ENCODE results near the gene SSC5D. TPM values are rescaled to one million over a fixed set of nuclear protein-coding genes. Genes with fewer than 3 reads are reported as not detected.

Gene SSC5D
- total RNA-seq, 1 donor from 2014 or later: 0.33 TPM

DNA sequence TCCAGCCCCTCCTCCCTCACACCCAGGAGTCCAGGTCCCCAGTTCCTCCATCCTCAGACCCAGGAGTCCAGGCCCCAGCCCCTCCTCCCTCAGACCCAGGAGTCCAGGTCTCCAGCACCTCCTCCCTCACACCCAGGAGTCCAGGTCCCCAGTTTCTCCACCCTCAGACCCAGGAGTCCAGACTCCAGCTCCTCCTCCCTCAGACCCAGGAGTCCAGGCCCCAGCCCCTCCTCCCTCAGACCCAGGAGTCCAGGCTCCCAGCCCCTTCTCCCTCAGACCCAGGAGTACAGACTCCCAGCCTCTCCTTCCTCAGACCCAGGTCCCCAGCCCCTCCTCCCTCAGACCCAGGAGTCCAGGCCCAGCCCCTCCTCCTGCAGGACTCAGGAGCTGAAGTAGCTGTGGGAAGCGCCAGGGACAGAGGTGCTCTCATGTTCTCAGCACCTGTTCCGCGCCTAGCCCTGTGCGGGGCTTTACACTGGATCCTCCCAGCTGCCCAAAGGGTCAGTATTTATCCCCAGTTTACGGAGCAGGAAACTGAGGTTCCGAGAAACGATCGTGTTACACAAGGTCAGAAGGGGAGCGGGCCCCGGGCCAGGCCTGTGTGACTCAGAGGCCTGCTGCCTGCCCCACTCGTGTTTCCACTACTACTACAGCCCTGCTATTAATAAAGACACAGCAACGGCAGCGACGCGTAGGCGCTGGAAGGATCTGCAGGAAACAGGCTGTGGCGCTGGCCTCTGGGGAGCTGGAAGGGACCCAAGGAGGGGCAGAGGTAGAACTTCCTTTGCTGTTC lies 58.8 kb downstream of the SSC5D start:
- no peak for DNase-seq (ENCODE audit: low read depth)
- TF ChIP-seq, protein P1, sequence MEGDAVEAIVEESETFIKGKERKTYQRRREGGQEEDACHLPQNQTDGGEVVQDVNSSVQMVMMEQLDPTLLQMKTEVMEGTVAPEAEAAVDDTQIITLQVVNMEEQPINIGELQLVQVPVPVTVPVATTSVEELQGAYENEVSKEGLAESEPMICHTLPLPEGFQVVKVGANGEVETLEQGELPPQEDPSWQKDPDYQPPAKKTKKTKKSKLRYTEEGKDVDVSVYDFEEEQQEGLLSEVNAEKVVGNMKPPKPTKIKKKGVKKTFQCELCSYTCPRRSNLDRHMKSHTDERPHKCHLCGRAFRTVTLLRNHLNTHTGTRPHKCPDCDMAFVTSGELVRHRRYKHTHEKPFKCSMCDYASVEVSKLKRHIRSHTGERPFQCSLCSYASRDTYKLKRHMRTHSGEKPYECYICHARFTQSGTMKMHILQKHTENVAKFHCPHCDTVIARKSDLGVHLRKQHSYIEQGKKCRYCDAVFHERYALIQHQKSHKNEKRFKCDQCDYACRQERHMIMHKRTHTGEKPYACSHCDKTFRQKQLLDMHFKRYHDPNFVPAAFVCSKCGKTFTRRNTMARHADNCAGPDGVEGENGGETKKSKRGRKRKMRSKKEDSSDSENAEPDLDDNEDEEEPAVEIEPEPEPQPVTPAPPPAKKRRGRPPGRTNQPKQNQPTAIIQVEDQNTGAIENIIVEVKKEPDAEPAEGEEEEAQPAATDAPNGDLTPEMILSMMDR (IDR thresholded peaks at IDR 0.05; ENCODE audit: insufficient read depth, low read length, poor library complexity, severe bottlenecking): no peak
- Histone ChIP-seq H3K27me3 (ENCODE audit: control insufficient read depth, insufficient read depth, low read length) (no peaks in the 10 kb centered on the region), H3K4me3 (ENCODE audit: low read depth, low read length) (no peak overlapping the region), H3K36me3 (ENCODE audit: control insufficient read depth, insufficient read depth, low read length) (no peaks in the 10 kb centered on the region)

DNA sequence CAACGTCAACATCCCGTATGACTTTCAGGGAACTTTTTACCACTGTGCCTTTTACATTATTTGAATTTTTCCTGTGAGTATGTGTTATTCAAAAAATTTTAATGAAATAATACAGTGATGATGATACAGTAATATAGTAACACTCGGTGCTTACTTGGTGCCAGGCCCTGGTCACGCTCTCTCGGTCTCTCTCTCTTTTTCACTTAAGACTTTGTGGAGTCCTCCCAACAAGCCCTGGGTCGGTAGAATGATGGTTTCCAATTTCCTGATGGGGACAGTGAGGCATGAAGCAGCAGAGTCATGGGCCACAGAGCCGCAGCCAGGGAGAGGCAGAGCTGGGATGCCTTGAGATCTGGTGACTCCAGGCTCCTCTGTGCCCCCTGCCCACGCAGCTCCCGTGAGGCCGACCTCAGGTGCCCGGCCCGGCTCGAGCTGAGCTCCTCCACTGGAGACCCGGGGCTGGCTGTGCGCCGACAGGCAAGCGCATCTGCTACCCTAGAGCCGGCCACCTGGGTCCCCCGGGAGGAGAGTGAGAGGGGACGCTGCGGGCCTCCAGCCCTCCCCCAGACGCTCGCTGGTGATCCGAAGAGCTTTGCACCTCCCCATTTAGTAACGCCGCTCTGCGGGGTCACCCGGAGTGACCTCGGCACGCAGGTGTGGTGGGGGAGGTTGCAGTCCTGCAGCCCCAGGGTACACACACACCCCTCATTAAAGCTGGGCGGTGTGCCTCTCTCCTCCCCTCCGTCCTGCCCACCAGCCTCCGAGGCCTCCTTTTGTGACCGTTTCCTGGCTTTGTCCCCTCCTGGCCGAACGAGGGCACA lies 61.5 kb downstream of the SSC5D start:
- Histone ChIP-seq H3K36me3 (ENCODE audit: control insufficient read depth, insufficient read depth, low read length) (no peaks in the 10 kb centered on the region), H3K4me3 (ENCODE audit: low read depth, low read length) (peak overlapping the region; percentile 15), H3K27me3 (ENCODE audit: control insufficient read depth, insufficient read depth, low read length) (no peaks in the 10 kb centered on the region)
- TF ChIP-seq, protein P1 (IDR thresholded peaks at IDR 0.05; ENCODE audit: insufficient read depth, low read length, poor library complexity, severe bottlenecking): no peak
- peak; percentile 75 for DNase-seq (ENCODE audit: low read depth)

DNA sequence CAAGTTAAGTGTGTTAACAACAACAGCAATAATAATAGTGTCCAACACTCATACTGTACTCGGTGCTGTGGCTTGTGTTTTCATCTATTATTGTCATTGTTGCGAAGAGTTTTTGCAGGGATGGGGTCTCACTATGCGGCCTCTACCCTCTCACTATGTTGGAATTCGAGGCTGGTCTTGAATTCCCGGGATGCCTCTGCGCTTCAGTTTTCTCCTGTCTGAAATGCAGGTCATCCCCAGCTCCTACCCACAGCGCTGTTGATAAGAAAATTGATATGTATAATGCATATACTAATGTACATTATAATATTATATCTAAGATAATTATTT lies 62.0 kb downstream of the SSC5D start:
- no peak for DNase-seq (ENCODE audit: low read depth)
- TF ChIP-seq, protein P1 (IDR thresholded peaks at IDR 0.05; ENCODE audit: insufficient read depth, low read length, poor library complexity, severe bottlenecking): no peak
- no peaks in the 10 kb centered on the region for H3K36me3 ChIP-seq (ENCODE audit: control insufficient read depth, insufficient read depth, low read length)
- H3K27me3 ChIP-seq (ENCODE audit: control insufficient read depth, insufficient read depth, low read length): no peaks in the 10 kb centered on the region
- H3K4me3 ChIP-seq (ENCODE audit: low read depth, low read length): no peak overlapping the region

DNA sequence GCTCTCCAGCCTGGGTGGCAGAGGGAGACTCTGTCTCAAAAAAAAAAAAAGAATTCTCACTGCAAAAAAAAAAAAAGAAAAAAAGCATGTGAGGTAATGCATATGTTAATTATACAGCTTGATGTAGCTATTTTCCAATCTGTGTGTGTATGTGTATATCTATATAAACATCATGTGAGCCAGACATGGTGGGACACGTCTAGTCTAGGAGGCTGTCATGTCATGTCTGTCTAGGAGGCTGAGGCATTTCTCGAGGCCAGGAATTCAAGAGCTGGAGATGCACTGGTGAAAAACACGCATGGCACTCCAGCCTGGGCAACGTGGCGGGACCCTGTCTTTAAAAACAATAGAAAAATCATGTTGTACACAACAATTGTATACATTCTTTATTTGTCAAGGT lies 64.0 kb downstream of the SSC5D start:
- no peak for DNase-seq (ENCODE audit: low read depth)
- Histone ChIP-seq H3K4me3 (ENCODE audit: low read depth, low read length) (no peak overlapping the region), H3K36me3 (ENCODE audit: control insufficient read depth, insufficient read depth, low read length) (no peaks in the 10 kb centered on the region), H3K27me3 (ENCODE audit: control insufficient read depth, insufficient read depth, low read length) (no peaks in the 10 kb centered on the region)
- TF ChIP-seq, protein P1 (IDR thresholded peaks at IDR 0.05; ENCODE audit: insufficient read depth, low read length, poor library complexity, severe bottlenecking): no peak

DNA sequence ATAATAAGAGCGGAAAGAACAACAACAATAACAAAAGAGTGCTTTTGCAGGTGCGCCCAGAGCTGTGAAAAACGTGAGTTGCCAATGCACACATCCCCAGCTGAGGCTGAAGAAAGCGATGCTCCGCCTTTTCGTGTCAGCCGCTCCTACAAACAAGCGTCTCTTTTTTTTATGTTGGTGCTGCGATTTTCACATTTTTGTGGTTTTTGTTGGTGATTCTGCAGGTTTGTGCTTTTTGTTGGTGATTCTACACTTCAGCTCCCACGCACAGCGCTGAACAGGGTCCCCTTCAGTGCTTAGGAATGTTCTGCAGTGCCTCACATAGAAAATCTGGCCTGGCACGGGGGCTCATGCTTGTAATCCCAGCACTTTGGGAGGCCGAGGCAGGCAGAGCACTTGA lies 64.4 kb downstream of the SSC5D start:
- TF ChIP-seq, protein P1 (IDR thresholded peaks at IDR 0.05; ENCODE audit: insufficient read depth, low read length, poor library complexity, severe bottlenecking): no peak
- H3K4me3 ChIP-seq (ENCODE audit: low read depth, low read length): no peak overlapping the region
- no peaks in the 10 kb centered on the region for H3K36me3 ChIP-seq (ENCODE audit: control insufficient read depth, insufficient read depth, low read length)
- DNase-seq (ENCODE audit: low read depth): peak; percentile 68
- no peaks in the 10 kb centered on the region for H3K27me3 ChIP-seq (ENCODE audit: control insufficient read depth, insufficient read depth, low read length)

Measured in kidney epithelial cell (primary cell).